HG02870 (cell line): ENCODE data around the gene ATP9B.
"Not testable (repeated sequence)": the region's sequence is repeated elsewhere in the genome, so short reads cannot be mapped to it uniquely, and the experiment has no call there.

Experiments used
- ATAC-seq: cut with Tn5 transposase; IDR thresholded peaks from one replicate; pipeline ENCODE4 v1.9.1; 2021; ENCODE audit warnings: mild to moderate bottlenecking, moderate library complexity; ENCODE audit not compliant: unreplicated experiment

The ATP9B gene

DNA sequence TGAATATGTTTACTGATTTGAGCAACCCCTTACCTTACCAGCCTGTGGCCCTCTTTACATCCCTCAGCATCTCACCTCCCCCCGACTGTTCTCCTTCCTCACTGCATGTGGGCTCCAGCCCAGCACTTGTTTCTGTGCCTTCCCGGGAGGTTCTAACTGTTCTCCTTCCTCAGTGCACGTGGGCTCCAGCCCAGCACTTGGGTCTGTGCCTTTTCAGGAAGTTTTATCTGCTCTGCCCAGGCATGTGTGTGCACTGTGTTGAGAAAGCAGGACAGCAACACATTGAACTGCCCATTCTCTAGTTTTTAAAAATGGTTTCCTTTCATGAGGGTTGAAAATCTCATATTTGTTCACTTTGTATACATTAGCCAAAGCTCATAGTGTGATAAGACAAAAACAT lies 158.4 kb downstream of the ATP9B start:
- ATAC-seq = no peak

DNA sequence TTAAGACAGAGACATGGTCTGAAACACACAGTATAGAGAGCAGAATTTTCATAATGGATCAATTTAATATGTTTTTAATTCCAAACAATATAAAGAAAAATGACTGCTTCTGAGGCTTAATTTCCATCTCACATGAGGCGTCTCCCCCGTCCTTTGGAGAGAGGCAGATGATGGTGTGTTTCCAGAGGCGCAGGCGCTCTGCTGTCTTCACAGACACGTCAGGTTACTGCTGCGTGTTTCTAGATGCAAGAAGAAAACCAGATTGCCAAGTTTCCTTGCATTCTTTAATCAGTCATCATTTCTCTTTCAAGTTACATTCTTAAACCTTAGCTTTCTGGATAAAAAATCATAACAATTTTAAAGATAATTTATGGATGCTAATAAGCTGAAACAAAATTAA lies 160.2 kb downstream of the ATP9B start:
- no peak for ATAC-seq

DNA sequence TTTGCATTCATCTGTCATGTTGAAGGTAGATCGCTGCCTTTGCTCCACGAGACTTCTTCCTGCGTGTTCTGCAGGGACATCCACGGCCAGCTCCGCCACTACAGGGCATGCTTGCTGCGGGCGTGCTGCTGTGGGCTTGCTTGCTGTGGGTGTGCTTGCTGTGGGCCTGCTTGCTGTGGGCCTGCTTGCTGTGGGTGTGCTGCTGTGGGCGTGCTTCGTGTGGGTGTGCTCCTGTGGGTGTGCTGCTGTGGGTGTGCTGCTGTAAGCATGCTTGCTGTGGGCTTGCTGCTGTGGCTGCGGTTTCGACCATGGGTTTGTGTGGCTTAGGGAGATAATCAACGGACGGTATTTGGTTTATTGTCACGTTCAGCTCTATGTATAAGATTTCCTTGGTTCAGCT lies 165.2 kb downstream of the ATP9B start:
- no peak for ATAC-seq

DNA sequence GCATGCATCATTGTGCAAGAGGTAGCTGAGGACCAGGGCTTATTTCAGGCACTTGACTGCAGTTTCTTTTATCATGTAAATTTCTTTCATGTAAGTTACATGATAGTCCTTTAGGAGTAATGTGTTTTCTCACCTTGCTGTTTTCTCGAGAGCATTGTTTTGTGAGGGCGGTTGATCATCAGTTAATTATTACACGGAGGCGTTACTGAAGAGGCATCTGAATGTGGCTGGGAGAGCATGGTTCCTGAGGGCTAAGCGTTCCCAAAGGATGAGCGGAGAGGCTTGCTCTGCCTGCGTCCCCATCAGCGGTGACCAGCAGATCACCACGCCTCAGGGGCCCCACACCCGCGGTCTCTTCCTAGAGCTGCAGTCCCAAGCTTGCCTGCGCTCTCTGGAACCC lies 170.4 kb downstream of the ATP9B start:
- no peak for ATAC-seq

DNA sequence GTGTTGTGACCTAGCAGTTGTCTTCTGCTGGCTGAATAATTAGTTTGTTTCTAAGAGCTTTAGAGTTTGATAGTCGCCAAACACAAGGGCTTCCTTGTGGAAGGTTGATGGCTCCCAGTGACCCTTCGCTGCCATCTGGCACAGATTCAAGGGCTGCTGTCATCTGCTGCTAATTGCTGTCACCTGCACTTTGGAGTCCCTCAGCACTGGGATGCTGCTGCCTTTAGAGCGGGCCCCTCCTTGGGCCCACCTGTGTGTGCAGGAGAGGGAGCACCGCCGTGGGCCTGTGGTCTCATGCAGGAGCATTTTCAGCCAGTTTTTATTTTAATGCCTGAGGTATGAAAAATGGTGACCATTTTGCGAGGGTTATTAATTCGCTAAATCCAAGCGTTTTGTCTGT lies 172.6 kb downstream of the ATP9B start:
- ATAC-seq = no peak

DNA sequence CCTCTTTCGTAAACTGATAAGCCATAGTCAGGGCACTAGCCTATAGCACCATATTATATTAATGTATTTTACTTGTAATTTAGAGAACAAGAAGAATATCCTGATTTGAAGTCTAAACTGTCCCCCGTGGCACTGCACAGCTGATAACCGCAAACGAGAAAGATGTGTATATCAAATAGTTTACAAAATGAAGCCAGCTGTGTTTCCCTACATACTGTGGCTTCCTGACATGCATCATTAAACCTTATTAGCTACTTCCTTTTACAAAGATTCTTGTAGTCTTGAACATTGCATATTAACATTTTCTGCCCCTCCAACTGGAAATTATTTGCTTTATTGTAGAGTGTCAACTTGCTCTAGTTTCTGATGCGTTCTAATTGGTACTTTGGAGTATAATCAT lies 173.1 kb downstream of the ATP9B start:
- ATAC-seq = no peak

DNA sequence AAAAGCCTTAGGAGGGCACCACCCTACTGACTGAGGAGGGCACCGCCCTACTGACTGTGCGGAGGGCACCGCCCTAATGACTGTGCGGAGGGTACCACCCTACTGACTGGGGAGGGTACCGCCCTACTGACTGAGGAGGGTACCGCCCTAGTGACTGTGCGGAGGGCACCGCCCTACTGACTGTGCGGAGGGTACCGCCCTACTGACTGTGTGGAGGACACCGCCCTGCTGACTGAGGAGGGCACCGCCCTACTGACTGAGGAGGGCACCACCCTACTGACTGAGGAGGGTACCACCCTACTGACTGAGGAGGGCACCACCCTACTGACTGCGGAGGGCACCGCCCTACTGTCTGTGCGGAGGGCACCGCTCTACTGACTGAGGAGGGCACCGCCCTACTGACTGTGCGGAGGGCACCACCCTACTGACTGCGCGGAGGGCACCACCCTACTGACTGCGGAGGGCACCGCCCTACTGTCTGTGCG lies 176.4 kb downstream of the ATP9B start:
- ATAC-seq = no peak

DNA sequence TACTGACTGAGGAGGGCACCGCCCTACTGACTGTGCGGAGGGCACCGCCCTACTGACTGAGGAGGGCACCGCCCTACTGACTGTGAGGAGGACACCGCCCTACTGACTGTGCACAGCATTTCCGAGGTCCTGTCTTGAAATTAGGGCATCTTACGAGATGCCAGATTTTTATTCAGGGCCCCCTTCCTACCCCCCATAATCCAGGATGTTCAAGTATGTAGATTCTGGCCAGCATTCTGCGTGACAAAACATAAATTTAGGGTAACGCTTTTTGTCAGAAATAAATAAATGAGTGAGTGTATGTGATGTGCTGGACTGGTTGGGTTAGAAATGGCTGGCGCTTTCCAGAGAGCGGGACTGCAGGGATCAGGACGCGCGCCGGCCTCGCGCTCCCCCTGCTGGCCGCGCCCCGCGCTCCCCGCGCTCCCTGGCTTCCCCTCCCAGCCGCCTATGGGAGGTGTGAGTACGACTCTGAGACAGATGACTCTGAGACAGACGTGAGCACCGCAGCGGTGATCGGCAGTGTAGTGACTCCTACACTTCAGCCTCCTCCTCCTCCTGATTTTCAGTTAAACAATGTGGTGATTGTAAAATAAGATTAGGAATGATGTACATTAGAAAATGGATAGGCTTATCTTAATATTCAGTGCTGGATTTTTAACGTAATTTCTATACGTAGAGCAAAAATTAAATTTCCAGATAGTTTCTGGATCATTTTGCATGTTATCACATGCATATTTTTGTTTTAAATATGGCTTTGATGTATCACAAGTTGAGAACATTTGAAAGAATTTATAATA lies 177.3 kb downstream of the ATP9B start:
- peak; percentile 97 for ATAC-seq

DNA sequence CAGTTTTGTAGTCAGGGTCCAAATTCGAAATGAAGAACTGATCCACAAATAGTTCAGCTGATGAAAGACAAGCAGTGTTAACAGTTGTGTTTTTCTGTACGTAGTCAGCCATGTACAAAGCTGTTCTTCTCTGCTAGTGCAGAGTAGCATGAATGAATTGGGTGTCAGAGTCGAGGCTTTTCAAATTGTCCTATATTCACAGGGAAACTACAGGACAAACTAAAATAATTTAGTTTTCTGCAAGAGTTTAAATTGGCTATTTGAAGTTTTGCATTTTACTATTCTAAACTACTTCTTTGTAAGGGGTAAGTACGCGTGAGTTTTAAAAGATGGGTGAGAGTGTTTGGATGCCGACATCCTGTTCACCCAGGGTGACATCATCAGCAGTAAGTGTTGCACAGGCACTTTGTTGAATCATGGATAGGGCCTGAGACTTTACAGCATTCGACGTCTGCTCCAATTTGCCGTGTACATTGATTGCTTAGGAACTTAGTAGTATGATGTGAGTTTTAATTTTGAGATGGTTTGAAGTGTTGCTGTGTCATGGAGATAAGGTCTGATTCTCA lies 179.4 kb downstream of the ATP9B start:
- ATAC-seq = no peak

DNA sequence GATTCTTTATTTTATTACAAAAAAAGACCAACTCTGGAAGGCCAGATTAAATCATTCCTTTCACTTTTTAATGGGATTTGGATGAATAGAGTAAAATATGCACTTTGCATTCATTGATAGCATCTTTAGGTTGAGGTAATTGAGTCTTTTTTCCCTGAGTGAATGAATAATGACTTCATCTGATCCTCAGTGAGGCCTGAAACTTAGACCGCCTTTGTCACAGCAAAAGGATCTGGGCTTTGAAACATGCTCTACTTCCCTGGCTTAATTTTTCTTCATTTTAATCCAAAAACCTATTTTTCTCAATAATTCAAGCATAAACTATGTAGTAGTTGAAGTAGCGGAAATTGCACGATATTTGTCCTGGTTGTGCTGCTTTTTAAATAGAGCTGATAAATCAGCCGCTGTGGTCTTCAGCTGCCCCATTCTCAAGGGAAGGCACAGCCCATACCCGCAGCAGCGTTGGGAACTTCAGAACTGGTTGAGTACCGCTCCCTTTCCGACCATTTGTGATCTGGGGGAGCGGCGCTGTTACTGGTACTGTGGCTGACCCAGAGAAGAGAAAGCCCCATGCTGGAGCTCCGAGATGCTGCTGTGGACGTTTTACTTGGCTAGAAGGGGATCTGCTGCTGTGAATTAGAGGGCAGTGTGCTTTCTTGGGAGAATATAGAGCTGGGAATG lies 181.2 kb downstream of the ATP9B start:
- no peak for ATAC-seq

DNA sequence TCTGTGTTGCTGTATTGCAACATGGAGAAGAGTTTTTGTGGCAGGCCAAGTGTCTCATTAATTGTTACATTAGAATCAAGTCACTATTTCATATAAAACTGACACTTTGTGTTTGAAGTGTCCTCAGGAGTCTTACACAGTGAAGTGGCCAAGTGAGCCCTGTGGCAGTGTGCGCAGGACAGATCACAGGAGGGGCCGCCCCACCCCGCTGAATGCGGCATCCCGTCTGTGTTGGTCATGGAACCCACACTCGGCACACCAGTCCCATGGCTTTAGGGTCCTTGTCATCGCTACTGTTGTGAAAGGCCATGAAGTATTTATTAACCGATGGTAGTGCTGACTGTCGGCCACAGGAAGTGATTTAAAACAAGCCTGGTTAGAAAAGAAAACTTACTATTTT lies 181.8 kb downstream of the ATP9B start:
- ATAC-seq = no peak

DNA sequence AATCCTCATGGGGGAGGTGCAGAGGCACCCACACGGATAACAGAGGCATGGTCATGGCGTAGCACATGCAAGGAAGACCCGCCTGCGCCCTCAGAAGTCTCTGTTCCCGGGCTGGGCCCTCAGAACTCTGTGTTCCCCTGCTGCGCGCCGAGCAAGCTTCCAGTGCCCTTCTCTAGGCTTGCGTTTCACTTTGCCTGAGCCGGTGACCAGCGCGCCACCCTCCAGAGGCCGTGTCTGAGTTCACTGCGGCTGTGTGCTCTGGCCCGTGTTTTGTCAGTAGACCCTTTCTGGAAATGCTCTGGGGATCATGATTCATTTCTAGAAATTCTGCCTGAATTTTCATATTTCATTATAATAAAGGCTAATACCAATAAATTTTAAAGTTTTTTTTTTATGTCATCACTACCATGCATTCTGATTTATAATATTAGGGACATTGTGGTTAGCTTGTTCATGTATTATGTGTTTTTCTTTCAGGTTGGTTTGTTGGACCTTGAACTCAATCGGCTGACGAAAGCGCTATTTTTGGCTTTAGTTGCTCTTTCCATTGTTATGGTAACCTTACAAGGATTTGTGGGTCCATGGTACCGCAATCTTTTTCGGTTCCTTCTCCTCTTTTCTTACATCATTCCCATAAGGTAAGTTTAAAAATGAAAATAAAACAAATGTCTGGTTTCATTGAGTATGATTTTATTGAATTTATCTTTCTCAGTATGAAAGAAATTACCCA lies 183.9 kb downstream of the ATP9B start:
- no peak for ATAC-seq

DNA sequence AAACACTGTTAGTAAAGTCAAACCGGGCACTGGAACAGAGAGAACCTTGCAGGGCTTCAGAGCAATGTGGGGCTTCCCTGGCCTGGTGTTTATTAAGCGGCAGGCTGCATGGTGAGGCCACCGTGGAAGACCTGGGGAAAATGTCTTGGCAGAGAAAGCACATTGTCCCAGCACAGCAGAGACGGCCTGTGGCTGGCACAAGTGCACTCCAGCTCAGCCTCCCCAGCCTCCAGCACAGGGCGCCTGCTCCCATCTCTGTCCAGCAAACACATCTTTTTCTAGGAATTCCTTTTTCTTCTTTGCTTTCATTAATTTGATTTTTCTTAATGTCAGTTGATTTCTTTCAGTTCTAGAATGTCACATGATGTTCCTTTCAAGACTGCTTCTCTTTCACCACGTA lies 188.3 kb downstream of the ATP9B start:
- no peak for ATAC-seq

DNA sequence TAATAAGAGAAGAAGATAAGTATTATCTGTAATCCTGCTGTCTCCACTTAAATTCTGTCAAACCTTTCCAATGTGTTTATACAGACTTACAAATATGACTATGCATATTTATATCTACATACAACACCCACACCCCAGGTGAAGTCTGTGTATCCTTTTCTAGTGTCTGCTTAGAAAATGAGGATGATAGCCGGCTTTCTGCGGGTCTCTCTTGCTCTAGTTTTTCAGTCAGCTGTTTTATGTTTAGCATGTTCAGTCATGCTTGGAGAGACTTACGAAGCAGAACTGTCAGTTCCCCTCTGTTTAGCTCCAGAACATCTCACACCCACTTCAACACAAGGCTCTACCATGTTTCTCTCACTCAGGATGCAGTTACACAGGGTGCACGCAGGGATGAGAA lies 189.3 kb downstream of the ATP9B start:
- ATAC-seq = peak; percentile 68

DNA sequence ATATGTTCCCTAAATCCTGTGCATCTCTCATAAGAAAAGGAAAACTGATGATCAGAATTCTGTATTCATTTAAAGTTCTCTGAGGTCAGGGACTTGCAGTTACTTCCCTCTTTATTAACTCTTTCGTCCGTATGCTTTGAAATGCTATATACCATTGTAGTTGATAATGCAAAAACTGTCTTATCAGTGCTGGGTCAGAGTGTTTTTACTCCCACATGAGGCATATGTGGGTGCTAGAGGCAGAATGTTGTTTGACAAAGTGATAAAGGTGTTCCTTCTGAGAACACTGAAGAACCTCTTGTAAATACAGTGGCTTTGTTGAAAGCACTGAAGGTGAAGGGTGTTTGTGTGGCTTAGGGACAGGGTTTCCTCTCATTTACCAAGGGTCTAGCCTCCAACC lies 190.0 kb downstream of the ATP9B start:
- ATAC-seq = no peak

DNA sequence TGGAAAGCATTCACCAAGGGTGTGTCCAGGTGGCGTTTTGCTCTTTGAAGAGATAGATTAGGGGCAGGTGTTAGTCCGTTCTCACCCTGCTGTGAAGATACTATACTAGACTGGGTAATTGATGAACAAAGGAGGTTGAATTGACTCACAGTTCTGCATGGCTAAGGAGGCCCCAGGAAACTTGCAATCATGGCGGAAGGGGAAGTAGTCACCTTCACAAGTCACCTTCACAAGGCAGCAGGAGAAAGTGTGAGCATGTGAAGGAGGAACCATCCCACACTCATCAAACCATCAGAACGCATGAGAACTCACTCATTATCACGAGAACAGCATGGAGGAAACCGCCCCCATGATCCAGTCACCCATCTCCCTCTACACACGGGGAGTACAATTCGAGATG lies 190.8 kb downstream of the ATP9B start:
- no peak for ATAC-seq

DNA sequence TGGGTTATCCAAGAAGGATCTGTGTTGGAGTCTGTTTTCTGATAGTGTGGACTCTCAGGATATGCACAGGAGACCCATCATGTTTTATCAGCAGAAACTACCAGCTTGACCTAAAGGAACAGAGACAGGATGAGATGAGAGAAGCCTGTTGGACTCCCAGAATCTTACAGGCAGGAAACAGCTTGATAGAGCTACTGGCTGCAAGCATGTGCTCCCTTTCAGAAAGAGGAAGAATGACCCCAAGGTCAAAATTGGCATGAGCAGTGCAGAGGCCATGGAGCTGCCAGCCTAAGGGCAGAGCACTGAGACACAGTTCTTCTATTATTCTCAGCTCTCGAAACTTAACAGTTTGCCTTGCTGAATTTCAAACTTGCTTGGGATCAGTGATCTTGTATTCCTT lies 191.3 kb downstream of the ATP9B start:
- no peak for ATAC-seq

DNA sequence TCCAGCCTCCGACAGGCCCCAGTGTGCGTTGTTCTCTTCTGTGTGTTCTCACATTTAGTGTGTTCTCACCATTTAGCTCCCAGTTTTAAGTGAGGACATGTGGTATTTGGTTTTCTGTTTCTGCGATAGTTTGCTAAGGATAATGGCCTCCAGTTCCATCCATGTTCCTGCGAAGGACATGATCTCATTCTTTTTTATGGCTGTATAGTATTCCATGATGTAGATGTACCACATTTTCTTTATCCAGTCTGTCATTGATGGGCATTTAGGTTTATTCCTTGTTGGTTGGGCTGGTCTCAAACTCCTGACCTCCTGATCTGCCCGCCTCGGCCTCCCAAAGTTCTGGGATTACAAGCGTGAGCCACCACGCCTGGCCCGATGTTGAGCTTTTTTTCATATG lies 195.9 kb downstream of the ATP9B start:
- not testable (repeated sequence) for ATAC-seq

DNA sequence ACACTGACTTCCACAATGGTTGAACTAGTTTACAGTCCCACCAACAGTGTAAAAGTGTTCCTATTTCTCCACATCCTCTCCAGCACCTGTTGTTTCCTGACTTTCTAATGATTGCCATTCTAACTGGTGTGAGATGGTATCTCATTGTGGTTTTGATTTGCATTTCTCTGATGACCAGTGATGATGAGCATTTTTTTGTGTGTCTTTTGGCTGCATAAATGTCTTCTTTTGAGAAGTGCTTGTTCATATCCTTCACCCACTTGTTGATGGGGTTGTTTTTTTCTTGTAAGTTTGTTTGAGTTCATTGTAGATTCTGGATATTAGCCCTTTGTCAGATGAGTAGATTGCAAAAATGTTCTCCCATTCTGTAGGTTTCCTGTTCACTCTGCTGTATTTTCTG lies 202.6 kb downstream of the ATP9B start:
- ATAC-seq = not testable (repeated sequence)

DNA sequence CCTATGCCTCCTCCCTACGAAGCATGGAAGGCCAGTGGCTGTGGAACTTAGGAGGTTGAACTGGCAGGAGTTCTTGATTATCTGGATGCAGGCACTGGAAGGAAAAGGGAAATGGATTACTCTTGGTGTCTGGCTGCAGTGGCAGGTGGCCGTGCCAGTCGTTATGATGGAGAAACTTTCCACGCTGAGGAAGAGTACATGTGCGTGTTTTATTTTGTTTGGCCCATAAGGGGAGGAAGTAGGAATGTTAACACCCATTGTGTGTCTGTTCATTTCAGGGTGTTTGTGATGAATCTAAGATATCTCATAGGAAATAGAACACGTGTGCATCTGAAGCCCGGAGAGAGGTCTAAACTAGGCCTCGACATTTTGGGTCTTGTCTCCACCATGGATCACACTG lies 203.7 kb downstream of the ATP9B start:
- no peak for ATAC-seq

DNA sequence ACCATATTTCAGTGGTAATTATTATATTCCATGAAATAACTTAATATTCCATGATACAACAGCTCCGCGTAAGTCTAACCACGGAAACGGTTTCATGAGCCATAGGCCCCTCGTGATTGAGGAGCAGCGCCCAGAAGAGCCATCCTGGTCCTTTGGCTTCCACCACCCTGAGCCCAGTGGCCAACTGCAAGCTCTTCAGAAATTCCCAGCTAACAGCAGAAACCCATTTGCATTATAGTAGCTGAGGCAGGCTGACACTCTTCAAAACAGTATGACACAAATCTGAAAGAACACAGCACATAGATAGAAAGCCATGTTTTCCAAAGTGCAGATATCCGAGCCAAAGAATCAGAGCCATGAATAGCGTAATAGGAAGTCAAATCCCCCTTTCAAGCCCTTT lies 205.6 kb downstream of the ATP9B start:
- no peak for ATAC-seq
